ENCODE measurements around the gene CD8B2. TPM values are rescaled to one million over a fixed set of nuclear protein-coding genes. Genes with fewer than 3 reads are reported as not detected.

The CD8B2 gene
- total and polyA plus RNA-seq, 9 of the 15 experiments (the other 6 are each of a cell fraction or from before 2014, with no cell fraction given) = 0.03 TPM; not detected in 8

DNA sequence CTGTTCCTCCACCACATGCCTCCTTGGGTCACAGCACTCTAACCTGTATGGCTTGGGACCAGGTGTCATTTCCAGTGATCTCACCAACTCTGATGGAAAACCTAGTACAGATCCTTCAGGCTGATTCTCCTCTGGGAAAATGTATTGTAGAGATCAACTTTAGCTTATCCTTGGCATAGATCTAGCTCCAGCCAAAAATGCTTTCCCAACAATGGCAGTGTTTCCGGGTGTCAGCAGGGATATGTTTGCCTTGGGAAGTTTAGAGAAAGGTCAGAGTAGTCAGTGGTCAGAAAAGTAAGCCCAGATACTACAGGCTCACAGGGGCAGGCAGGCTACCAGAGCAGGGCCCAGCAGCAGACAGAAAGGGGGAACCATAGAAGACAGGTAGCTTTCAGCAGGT, 73.6 kb downstream of the CD8B2 start:
- Histone ChIP-seq H3K4me2 (ENCODE audit: insufficient read depth, low read length) (no peak overlapping the region), H2AFZ (ENCODE audit: low read depth, low read length) (no peak overlapping the region), H3K9me1 (ENCODE audit: control insufficient read depth, insufficient read depth, low read length) (no peaks in the 10 kb centered on the region), H3K9me3 (replicated peaks; ENCODE audit: control insufficient read depth, insufficient read depth, low read depth, low read length) (no peaks in the 10 kb centered on the region), H3K27me3 (ENCODE audit: control insufficient read depth in 2 of 2, insufficient read depth in 2 of 2, low read length in 2 of 2) (peaks cover 0 to 4% of the 10 kb centered on the region in 2 experiments; a peak in 2 of 5 replicates), H3K4me1 (replicated peaks in 1 of 2; ENCODE audit: control insufficient read depth in 2 of 2, insufficient read depth in 2 of 2, low read length in 2 of 2) (no peaks in the 10 kb centered on the region), H3K4me3 (no peak overlapping the region), H4K20me1 (replicated peaks; ENCODE audit: control insufficient read depth, insufficient read depth, low read length) (no peaks in the 10 kb centered on the region), H3K79me2 (ENCODE audit: control insufficient read depth, insufficient read depth, low read length) (no peaks in the 10 kb centered on the region), H3K27ac (ENCODE audit: extremely low read depth, low read depth, low read length) (no peak overlapping the region), H3K9ac (ENCODE audit: insufficient read depth in 1 of 2, low read depth in 2 of 2, low read length in 2 of 2) (no peak overlapping the region), H3K36me3 (ENCODE audit: control insufficient read depth, insufficient read depth, low read length) (no peaks in the 10 kb centered on the region)
- ATAC-seq (no peak), DNase-seq (ENCODE audit: extremely low read depth in 1 of 4, low spot score in 3 of 4) (no peak), FAIRE-seq (no peak)
- in situ Hi-C loops (cut with MboI) = no loop called here
- no peak for TF ChIP-seq ZNF143 (CRISPR knock-in tag; IDR thresholded peaks at IDR 0.05)
- no peak for TF ChIP-seq NFE2L1 (tag; IDR thresholded peaks at IDR 0.05; ENCODE audit: borderline replicate concordance, low read depth)
- no peak for TF ChIP-seq RFX7 (CRISPR knock-in tag; IDR thresholded peaks at IDR 0.05)
- TF ChIP-seq, protein P1, sequence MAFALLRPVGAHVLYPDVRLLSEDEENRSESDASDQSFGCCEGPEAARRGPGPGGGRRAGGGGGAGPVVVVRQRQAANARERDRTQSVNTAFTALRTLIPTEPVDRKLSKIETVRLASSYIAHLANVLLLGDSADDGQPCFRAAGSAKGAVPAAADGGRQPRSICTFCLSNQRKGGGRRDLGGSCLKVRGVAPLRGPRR (CRISPR knock-in tag; IDR thresholded peaks at IDR 0.05) = no peak
- TF ChIP-seq ZC3H4 (CRISPR knock-in tag; IDR thresholded peaks at IDR 0.05; ENCODE audit: borderline replicate concordance) = no peak
- TF ChIP-seq, protein P2, sequence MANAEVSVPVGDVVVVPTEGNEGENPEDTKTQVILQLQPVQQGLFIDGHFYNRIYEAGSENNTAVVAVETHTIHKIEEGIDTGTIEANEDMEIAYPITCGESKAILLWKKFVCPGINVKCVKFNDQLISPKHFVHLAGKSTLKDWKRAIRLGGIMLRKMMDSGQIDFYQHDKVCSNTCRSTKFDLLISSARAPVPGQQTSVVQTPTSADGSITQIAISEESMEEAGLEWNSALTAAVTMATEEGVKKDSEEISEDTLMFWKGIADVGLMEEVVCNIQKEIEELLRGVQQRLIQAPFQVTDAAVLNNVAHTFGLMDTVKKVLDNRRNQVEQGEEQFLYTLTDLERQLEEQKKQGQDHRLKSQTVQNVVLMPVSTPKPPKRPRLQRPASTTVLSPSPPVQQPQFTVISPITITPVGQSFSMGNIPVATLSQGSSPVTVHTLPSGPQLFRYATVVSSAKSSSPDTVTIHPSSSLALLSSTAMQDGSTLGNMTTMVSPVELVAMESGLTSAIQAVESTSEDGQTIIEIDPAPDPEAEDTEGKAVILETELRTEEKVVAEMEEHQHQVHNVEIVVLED (CRISPR knock-in tag; IDR thresholded peaks at IDR 0.05) = no peak
- no peak for TF ChIP-seq TGIF2 (CRISPR knock-in tag; IDR thresholded peaks at IDR 0.05)
- TF ChIP-seq ZNF551 (CRISPR knock-in tag; IDR thresholded peaks at IDR 0.05) = no peak
- intact Hi-C loops (cut with micrococcal nuclease) = no loop called here
- no TSS peak for BruUV-seq (replicated peaks)
- 0% methylated on average over 1 of the region's 1 CpG for WGBS (ENCODE audit: insufficient coverage, low coverage, missing lambda C conversion rate)
- POLR2A ChIA-PET = interaction anchor here (0.7 kb wide), 1 partner anchor 445 kb away, joined by 3 read pairs; no protein-coding TSS in a partner anchor
- CTCF ChIA-PET (ENCODE audit: low intra/inter-chr PET ratio) = no interaction called here

Measured in K562 (cell line).